ENCODE measurements around the gene CAPZA3.

The CAPZA3 gene

GRCh38 chr12:18731156-18731555, 6.8 kb upstream of the CAPZA3 start:
- Histone ChIP-seq H2AFZ (no peak overlapping the region), H3K9me3 (ENCODE audit: control insufficient read depth, low read length) (no peaks in the 10 kb centered on the region), H3K4me2 (ENCODE audit: low read length) (no peak overlapping the region), H3K4me3 (ENCODE audit: low read depth, low read length) (no peak overlapping the region), H3K4me1 (no peaks in the 10 kb centered on the region), H3K79me2 (no peaks in the 10 kb centered on the region), H3K27me3 (ENCODE audit: control insufficient read depth, insufficient read depth, low read length) (no peaks in the 10 kb centered on the region), H3K9ac (no peak overlapping the region), H3K27ac (no peak overlapping the region), H3K36me3 (ENCODE audit: control insufficient read depth, insufficient read depth, low read length) (no peaks in the 10 kb centered on the region)
- no peak for TF ChIP-seq CTCF (IDR thresholded peaks at IDR 0.05)

- Histone ChIP-seq H3K9me3 (ENCODE audit: control insufficient read depth, low read length) (no peaks in the 10 kb centered on the region), H3K4me3 (ENCODE audit: low read depth, low read length) (no peak overlapping the region), H3K9ac (no peak overlapping the region), H3K4me2 (ENCODE audit: low read length) (no peak overlapping the region), H3K36me3 (ENCODE audit: control insufficient read depth, insufficient read depth, low read length) (no peaks in the 10 kb centered on the region), H3K4me1 (no peaks in the 10 kb centered on the region), H3K27me3 (ENCODE audit: control insufficient read depth, insufficient read depth, low read length) (no peaks in the 10 kb centered on the region), H3K27ac (no peak overlapping the region), H2AFZ (no peak overlapping the region), H3K79me2 (no peaks in the 10 kb centered on the region)
- no peak for TF ChIP-seq CTCF (IDR thresholded peaks at IDR 0.05)
Measured at GRCh38 chr12:18747895-18748294, 10.0 kb downstream of the CAPZA3 start.

GRCh38 chr12:18749386-18749957, 11.6 kb downstream of the CAPZA3 start:
- no peak overlapping the region for H3K9ac ChIP-seq
- H3K36me3 ChIP-seq (ENCODE audit: control insufficient read depth, insufficient read depth, low read length): no peaks in the 10 kb centered on the region
- no peaks in the 10 kb centered on the region for H3K27me3 ChIP-seq (ENCODE audit: control insufficient read depth, insufficient read depth, low read length)
- H2AFZ ChIP-seq: no peak overlapping the region
- no peak overlapping the region for H3K4me3 ChIP-seq (ENCODE audit: low read depth, low read length)
- no peak overlapping the region for H3K4me2 ChIP-seq (ENCODE audit: low read length)
- H3K79me2 ChIP-seq: no peaks in the 10 kb centered on the region
- H3K9me3 ChIP-seq (ENCODE audit: control insufficient read depth, low read length): no peaks in the 10 kb centered on the region
- no peak for TF ChIP-seq CTCF (IDR thresholded peaks at IDR 0.05)
- no peaks in the 10 kb centered on the region for H3K4me1 ChIP-seq
- no peak overlapping the region for H3K27ac ChIP-seq

GRCh38 chr12:18750085-18750484, 12.2 kb downstream of the CAPZA3 start:
- Histone ChIP-seq H3K9ac (no peak overlapping the region), H3K79me2 (no peaks in the 10 kb centered on the region), H3K9me3 (ENCODE audit: control insufficient read depth, low read length) (no peaks in the 10 kb centered on the region), H3K4me2 (ENCODE audit: low read length) (no peak overlapping the region), H3K4me1 (no peaks in the 10 kb centered on the region), H3K27me3 (ENCODE audit: control insufficient read depth, insufficient read depth, low read length) (no peaks in the 10 kb centered on the region), H3K36me3 (ENCODE audit: control insufficient read depth, insufficient read depth, low read length) (no peaks in the 10 kb centered on the region), H3K4me3 (ENCODE audit: low read depth, low read length) (no peak overlapping the region), H2AFZ (no peak overlapping the region), H3K27ac (no peak overlapping the region)
- no peak for TF ChIP-seq CTCF (IDR thresholded peaks at IDR 0.05)

- Histone ChIP-seq H3K4me1 (no peaks in the 10 kb centered on the region), H2AFZ (no peak overlapping the region), H3K27ac (no peak overlapping the region), H3K27me3 (ENCODE audit: control insufficient read depth, insufficient read depth, low read length) (no peaks in the 10 kb centered on the region), H3K9me3 (ENCODE audit: control insufficient read depth, low read length) (no peaks in the 10 kb centered on the region), H3K4me3 (ENCODE audit: low read depth, low read length) (no peak overlapping the region), H3K9ac (no peak overlapping the region), H3K4me2 (ENCODE audit: low read length) (no peak overlapping the region), H3K79me2 (no peaks in the 10 kb centered on the region), H3K36me3 (ENCODE audit: control insufficient read depth, insufficient read depth, low read length) (no peaks in the 10 kb centered on the region)
- no peak for TF ChIP-seq CTCF (IDR thresholded peaks at IDR 0.05)
Measured at GRCh38 chr12:18751866-18752265, 13.9 kb downstream of the CAPZA3 start.
